Measurements from ENCODE around the gene BAIAP2.

DNA sequence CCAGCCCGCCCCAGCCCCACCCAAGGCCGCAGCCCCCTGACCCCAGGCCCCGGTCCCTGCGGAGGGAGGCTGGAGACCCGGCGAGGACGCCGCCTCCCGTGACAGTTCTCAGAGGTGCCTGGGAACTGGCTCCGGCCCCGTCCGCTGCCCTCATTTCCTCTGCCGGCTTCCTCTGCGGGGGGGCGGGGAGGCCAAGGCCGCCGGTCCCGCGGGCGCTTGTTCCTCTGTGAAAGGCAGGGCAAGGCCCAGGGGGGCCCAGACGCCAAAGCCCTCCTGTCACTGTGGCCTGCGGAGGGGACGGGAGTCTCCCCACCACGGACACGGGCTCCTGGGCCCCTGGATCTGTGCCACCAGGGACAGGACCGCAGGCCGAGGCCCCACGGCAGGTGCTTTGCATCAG is 125.4 kb downstream of the BAIAP2 start:
- TF ChIP-seq POLR2A (IDR thresholded peaks at IDR 0.05) = no peak
- TF ChIP-seq, protein P1, sequence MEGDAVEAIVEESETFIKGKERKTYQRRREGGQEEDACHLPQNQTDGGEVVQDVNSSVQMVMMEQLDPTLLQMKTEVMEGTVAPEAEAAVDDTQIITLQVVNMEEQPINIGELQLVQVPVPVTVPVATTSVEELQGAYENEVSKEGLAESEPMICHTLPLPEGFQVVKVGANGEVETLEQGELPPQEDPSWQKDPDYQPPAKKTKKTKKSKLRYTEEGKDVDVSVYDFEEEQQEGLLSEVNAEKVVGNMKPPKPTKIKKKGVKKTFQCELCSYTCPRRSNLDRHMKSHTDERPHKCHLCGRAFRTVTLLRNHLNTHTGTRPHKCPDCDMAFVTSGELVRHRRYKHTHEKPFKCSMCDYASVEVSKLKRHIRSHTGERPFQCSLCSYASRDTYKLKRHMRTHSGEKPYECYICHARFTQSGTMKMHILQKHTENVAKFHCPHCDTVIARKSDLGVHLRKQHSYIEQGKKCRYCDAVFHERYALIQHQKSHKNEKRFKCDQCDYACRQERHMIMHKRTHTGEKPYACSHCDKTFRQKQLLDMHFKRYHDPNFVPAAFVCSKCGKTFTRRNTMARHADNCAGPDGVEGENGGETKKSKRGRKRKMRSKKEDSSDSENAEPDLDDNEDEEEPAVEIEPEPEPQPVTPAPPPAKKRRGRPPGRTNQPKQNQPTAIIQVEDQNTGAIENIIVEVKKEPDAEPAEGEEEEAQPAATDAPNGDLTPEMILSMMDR (IDR thresholded peaks at IDR 0.05) = no peak
